Measurements from ENCODE around the gene KNDC1.

- no peak for TF ChIP-seq POLR2AphosphoS5 (IDR thresholded peaks at IDR 0.05)
- no peak for TF ChIP-seq CTCF (IDR thresholded peaks at IDR 0.05)
These were observed 10.1 kb downstream of the KNDC1 start for GRCh38 chr10:133170092-133170491.
